HG02642 (cell line): ENCODE measurements around the gene STH.

Experiments used
- ATAC-seq: cut with Tn5 transposase; IDR thresholded peaks from one replicate; pipeline ENCODE4 v1.9.1; 2021; ENCODE audit warnings: mild to moderate bottlenecking; ENCODE audit not compliant: unreplicated experiment, poor library complexity

Gene STH

DNA sequence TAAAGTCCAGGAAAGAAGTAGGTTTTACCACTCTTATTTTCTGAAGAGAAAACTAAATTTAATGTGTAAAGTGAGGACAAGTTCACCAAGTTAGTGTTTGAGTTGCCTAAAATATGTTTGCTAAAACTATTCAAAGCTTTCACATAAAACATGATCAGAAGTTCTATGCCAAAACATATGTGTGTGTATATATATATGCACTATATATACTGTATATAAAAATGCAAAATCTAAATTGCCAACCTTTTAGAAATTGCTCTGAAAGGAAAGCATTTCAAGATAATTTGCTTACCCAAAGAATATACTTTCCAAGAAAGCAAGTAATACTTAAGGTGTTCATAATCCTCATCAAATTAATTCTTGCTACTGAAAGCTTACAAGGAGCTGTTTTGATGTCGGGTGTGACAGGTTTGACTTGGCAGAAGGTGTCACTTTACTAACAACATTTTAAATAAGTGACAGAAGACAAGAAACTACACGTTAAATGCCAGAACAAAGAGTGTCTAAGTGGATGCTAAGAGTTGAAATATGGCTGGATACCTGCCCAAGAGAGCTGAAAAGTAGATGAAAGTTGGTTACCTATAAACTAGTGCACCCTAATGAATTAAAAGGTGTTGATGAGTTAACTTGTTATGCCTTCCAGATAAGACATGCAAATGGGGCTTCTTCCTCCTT, 32.3 kb upstream of the STH start:
- ATAC-seq, result no peak

- ATAC-seq, result no peak
Observed at GRCh38 chr17:45967378-45967777, 31.7 kb upstream of the STH start.

- ATAC-seq, result no peak
Observed at GRCh38 chr17:45968732-45969131, 30.3 kb upstream of the STH start.

DNA sequence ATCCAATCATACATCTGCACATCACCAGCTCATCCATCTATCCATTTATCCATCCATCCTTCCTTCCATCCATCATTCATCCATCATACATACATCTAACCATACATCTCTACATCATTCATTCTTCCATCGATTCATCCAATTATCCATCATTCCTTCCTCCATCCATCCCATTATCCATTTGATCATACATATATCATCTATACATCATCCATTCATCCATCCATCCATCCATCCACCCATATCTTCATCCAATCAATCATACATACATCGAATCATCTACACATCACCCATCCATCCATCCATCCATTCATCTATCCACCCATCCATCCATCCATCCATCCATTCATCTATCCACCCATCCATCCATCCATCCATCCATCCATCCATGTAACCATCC, 29.3 kb upstream of the STH start:
- no peak for ATAC-seq

- ATAC-seq, result no peak
Observed at GRCh38 chr17:45970659-45971058, 28.4 kb upstream of the STH start.

DNA sequence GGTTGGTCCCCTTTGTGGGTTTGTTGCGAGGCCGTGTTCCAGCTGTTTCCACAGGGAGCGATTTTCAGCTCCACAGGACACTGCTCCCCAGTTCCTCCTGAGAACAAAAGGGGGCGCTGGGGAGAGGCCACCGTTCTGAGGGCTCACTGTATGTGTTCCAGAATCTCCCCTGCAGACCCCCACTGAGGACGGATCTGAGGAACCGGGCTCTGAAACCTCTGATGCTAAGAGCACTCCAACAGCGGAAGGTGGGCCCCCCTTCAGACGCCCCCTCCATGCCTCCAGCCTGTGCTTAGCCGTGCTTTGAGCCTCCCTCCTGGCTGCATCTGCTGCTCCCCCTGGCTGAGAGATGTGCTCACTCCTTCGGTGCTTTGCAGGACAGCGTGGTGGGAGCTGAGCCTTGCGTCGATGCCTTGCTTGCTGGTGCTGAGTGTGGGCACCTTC, 27.3 kb upstream of the STH start:
- no peak for ATAC-seq

- ATAC-seq, result no peak
Observed at GRCh38 chr17:45972531-45972930, 26.5 kb upstream of the STH start.

- ATAC-seq, result no peak
Observed at GRCh38 chr17:45973099-45973780, 25.8 kb upstream of the STH start.

GRCh38 chr17:45973946-45974859, 24.8 kb upstream of the STH start:
- ATAC-seq, result no peak

GRCh38 chr17:45974916-45975630, 24.0 kb upstream of the STH start:
- ATAC-seq, result no peak

- no peak for ATAC-seq
Observed at GRCh38 chr17:45975640-45976295, 23.3 kb upstream of the STH start.

- ATAC-seq, result no peak
Observed at GRCh38 chr17:45976391-45976754, 22.7 kb upstream of the STH start.

DNA sequence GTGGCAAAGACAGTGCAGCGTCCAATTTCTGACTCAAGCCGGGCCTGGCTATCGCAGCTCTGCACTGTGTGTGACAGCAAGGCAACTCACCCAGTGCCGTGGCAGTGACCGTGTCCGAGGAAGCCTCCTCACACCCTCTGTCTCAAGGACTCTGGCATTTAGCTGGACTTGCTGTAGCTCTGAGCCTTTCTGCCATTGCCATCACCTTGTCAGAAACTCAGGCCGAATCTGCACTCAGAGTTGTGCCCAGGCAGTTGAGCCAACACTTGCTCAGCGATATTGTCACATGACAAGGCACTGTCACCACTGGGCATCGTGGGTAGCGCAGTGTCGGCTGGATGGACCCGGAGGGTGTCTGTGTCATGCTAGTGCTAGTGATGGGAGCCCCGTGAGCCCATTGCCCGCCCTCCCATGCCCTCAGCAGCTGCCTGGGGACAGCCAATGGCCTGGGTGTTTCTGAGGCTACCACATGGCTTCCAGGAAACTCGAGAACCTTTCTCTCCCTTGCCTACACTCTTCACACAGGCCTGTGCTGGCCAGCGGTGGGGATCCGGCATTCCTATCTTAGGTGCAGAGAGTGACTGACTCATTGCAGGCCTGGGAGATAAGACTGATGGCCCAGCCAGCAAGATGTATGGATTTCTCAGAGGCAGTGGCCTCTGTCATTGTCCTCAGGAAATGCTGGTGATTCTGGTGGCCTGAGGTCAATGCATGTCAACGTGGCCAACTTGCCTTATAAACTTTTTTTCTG, 22.1 kb upstream of the STH start:
- ATAC-seq, result no peak

GRCh38 chr17:45977506-45977824, 21.6 kb upstream of the STH start:
- ATAC-seq, result no peak

DNA sequence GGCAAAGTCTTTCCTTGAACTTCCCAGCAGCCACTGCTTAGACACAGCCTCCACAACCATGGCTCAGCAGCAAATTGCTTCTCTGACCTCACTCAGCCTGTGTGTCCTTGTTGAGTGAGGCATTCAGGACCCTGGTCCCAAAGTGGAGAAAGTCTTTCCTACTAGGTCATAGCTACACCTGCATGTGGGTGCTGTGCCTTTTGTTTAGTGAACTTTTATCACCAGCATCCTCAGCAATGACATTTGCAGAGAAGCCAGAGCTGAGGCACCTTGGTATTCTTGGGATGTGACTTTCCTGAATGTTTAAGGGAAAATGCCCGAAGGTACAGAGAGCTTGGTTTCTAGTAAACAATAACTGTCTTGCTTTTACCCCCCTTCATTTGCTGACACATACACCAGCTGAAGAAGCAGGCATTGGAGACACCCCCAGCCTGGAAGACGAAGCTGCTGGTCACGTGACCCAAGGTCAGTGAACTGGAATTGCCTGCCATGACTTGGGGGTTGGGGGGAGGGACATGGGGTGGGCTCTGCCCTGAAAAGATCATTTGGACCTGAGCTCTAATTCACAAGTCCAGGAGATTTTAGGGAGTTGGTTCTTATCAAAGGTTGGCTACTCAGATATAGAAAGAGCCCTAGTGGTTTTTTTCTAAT, 20.9 kb upstream of the STH start:
- ATAC-seq, result no peak

DNA sequence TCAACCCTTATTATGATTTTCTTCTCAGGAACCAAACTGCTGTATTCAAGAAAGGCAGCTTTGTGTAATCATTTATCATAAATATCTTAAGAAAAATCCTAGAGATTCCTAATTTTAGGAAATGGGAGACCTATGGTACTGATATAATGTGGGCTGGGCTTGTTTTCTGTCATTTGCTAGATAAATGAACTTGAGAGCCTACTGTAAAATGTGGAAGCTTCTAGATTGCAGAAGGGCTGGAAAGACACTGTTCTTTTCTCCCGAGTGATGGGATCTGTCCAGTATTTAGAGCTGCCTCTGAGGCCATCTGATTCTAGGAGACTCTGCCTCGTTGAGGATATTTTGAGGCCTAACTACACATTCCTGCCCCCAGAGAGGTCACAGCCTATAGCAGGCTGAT, 19.9 kb upstream of the STH start:
- no peak for ATAC-seq

DNA sequence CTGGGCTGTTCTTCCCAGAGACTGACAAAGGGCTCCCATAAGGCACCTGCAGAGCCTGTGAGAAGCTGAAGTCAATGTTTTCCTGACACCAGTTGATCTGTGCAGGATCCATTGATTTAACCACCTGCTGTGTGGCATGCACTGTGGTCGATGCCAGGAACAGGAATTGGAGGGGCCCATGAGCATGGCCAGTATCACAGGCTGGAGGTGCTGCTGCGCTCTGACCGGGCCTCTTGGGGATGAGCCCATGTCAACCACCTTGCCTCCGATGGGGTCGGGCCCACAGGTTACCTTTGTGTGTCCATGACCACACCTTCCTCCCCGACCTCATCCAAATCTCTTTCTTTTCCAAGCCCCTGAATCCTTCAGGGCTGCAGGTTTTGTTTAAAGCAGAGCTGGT, 18.2 kb upstream of the STH start:
- no peak for ATAC-seq

GRCh38 chr17:45981306-45981705, 17.7 kb upstream of the STH start:
- ATAC-seq, result no peak
